HCT116 (cell line): ENCODE results near the gene KSR1. TPM values are rescaled to one million over a fixed set of nuclear protein-coding genes. Genes with fewer than 3 reads are reported as not detected.
"Not testable (repeated sequence)": the region's sequence is repeated elsewhere in the genome, so short reads cannot be mapped to it uniquely, and the experiment has no call there.

Source experiments
- ATAC-seq: fragments of 200-7000 bp; cut with Tn5 transposase; 2 replicates; pipeline ENCODE4 v1.9.1; 2020; ENCODE audit warnings: mild to moderate bottlenecking, moderate library complexity
- BruUV-seq: library from RNA; stranded (reverse); fragments of 400-500 nt; replicated peaks from 2 replicates; lab custom pipeline; 2021; lab: Mats Ljungman, UMichigan
- CTCF ChIA-PET: fragments of 300-600 bp; sonication (Branson Sonifier 250); formaldehyde crosslinking; loops from one replicate; lab custom pipeline; 2021; ENCODE audit warnings: antibody characterized with exemption; lab: Charles Lee
- POLR2A ChIA-PET: fragments of 300-600, 350-600 bp; sonication (Branson Sonifier 250); formaldehyde crosslinking; loops from one replicate; lab custom pipeline; 2021; ENCODE audit warnings: antibody characterized with exemption; lab: Charles Lee
- RAD21 ChIA-PET, 2 experiments: fragments of 300-600 bp; sonication (Branson Sonifier 250); formaldehyde crosslinking; loops; one replicate each; lab custom pipeline; 2023; ENCODE audit warnings: low total read pairs in 2 of 2; ENCODE audit not compliant: uncharacterized antibody in 2 of 2, unreplicated experiment in 2 of 2, low non-redundant PET in 1 of 2; lab: Charles Lee
- DNase-seq: peaks from one replicate; pipeline ENCODE4 v3.0.0-alpha.2; 2010; ENCODE audit warnings: low read depth, low spot score
- H2AFZ ChIP-seq: fragments of 200-600 bp; shearing (Covaris generic), sonication (generic); 2 replicates; pipeline ENCODE4 v1.6.1; 2017; ENCODE audit warnings: low read depth, mixed run types, mixed read lengths, antibody characterized with exemption, low read length; ENCODE audit not compliant: poor library complexity, severe bottlenecking
- H3K27ac ChIP-seq: 2 replicates; pipeline ENCODE4 v1.5.1; 2012; ENCODE audit warnings: low read depth, low read length
- H3K27me3 ChIP-seq: fragments of 200-600 bp; sonication (generic); 2 replicates; pipeline ENCODE4 v1.6.1; 2016; ENCODE audit warnings: mixed run types, low read length, mixed read lengths; ENCODE audit not compliant: insufficient read depth
- H3K36me3 ChIP-seq, 2 experiments: fragments of 200-500 bp in 1 of 2; fragments of 200-600 bp in 1 of 2; sonication (Bioruptor generic) in 1 of 2; sonication (generic) in 1 of 2; 2 replicates each; pipeline versions ENCODE4 v1.5.1 to v1.6.1; 2014 to 2016; ENCODE audit warnings: low read length in 2 of 2, inconsistent platforms in 1 of 2, mixed read lengths in 1 of 2, mixed run types in 1 of 2; ENCODE audit not compliant: insufficient read depth in 2 of 2, control insufficient read depth in 1 of 2
- H3K4me1 ChIP-seq, 2 experiments: fragments of 200-600 bp in 1 of 2; sonication (generic) in 1 of 2; 2 replicates each; pipeline versions ENCODE4 v1.5.1 to v1.6.1; 2012 to 2017; ENCODE audit warnings: low read length in 2 of 2, inconsistent platforms in 1 of 2, mild to moderate bottlenecking in 1 of 2, mixed read lengths in 1 of 2, mixed run types in 1 of 2, moderate library complexity in 1 of 2; ENCODE audit not compliant: insufficient read depth in 2 of 2, control insufficient read depth in 1 of 2
- H3K4me2 ChIP-seq: fragments of 200-600 bp; sonication (generic); 2 replicates; pipeline ENCODE4 v1.6.1; 2017; ENCODE audit warnings: mixed run types, low read length, mixed read lengths
- H3K4me3 ChIP-seq, 2 experiments: fragments of 200-600 bp in 1 of 2; sonication (generic) in 1 of 2; replicated peaks in 1 of 2; 2 replicates each; pipeline ENCODE4 v1.5.1; 2011 to 2016; ENCODE audit warnings: low read length in 2 of 2, control low read depth in 1 of 2, low read depth in 1 of 2, mild to moderate bottlenecking in 1 of 2, mixed read lengths in 1 of 2, mixed run types in 1 of 2
- H3K79me2 ChIP-seq: fragments of 200-600 bp; sonication (generic); 2 replicates; pipeline ENCODE4 v1.6.1; 2017; ENCODE audit warnings: mild to moderate bottlenecking, mixed run types, low read length, moderate library complexity, mixed read lengths; ENCODE audit not compliant: insufficient read depth
- H3K9ac ChIP-seq: fragments of 200-600 bp; sonication (generic); 2 replicates; pipeline ENCODE4 v1.6.1; 2016; ENCODE audit warnings: low read length, mixed read lengths
- H3K9me2 ChIP-seq: fragments of 200-600 bp; sonication (generic), shearing (Covaris generic); 2 replicates; pipeline ENCODE4 v1.6.1; 2017; ENCODE audit warnings: mixed run types, mild to moderate bottlenecking, moderate library complexity; ENCODE audit not compliant: insufficient read depth
- H3K9me3 ChIP-seq, 2 experiments: fragments of 200-500 bp in 1 of 2; fragments of 200-600 bp in 1 of 2; sonication (Bioruptor generic) in 1 of 2; sonication (generic) in 1 of 2; 2 replicates each; pipeline ENCODE4 v1.6.1; 2014 to 2017; ENCODE audit warnings: low read length in 2 of 2, mixed read lengths in 2 of 2, inconsistent platforms in 1 of 2, low read depth in 1 of 2, mild to moderate bottlenecking in 1 of 2, mixed run types in 1 of 2, moderate library complexity in 1 of 2; ENCODE audit not compliant: control insufficient read depth in 1 of 2, insufficient read depth in 1 of 2
- H4K20me1 ChIP-seq: fragments of 200-600 bp; sonication (generic), shearing (Covaris generic); 2 replicates; pipeline ENCODE4 v1.6.1; 2017; ENCODE audit warnings: mixed run types, mild to moderate bottlenecking, moderate library complexity; ENCODE audit not compliant: insufficient read depth
- EGR1 ChIP-seq: IDR thresholded peaks from 2 replicates; pipeline ENCODE4 v1.6.1; 2012; ENCODE audit warnings: low read depth
- TCF7L2 ChIP-seq: IDR thresholded peaks from 2 replicates; pipeline ENCODE4 v1.7.0; 2011; ENCODE audit warnings: borderline replicate concordance, inconsistent platforms; ENCODE audit not compliant: insufficient read depth, insufficient read length; ENCODE audit errors: extremely low read depth
- intact Hi-C: fragments of 100-400 bp; cut with micrococcal nuclease; formaldehyde crosslinking; loops from 2 replicates; pipeline ENCODE4 v1.10.0; 2022
- total RNA-seq: library from RNA; stranded (reverse); gene quantifications from one replicate; pipeline ENCODE4 v1.2.1, GENCODE V29; 2021; ENCODE audit not compliant: unreplicated experiment
- TF ChIP-seq, protein P1 (sequence below): IDR thresholded peaks from 2 replicates; pipeline ENCODE4 v1.6.1; 2012; ENCODE audit warnings: low read depth
- TF ChIP-seq, protein P2 (sequence below), 3 experiments: fragments of 200-600 bp in 1 of 3; sonication (generic) in 1 of 3; IDR thresholded peaks in 2 of 3; conservative IDR thresholded peaks in 1 of 3; 2 replicates each; pipeline ENCODE4 v1.5.1; 2012 to 2017; ENCODE audit warnings: low read depth in 2 of 3, low read length in 2 of 3, antibody characterized with exemption in 1 of 3, borderline replicate concordance in 1 of 3, control low read depth in 1 of 3, mild to moderate bottlenecking in 1 of 3, mixed read lengths in 1 of 3, mixed run types in 1 of 3, moderate library complexity in 1 of 3; ENCODE audit not compliant: insufficient read depth in 1 of 3

KSR1 gene
- total RNA-seq, 1 experiment from 2014 or later: 16.5 TPM

DNA sequence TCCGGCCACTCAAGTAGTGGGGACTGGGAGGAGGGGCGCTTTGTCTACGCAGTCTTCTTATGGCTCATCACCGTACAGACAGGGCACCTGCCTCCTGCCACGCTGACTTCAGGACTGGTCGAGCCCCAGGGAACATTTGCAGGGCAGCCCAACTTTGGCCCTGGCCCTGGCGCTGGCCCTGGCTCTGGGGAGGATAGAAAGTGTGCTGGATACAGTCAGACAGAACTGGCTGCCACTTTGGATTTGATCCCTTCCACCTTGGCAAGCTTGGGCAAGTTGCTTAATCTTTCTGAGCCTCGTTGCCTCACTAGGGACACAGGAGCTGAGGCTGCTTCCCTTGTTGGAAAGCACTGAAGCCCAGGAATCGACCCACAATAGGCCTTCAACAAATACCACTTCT, 188.3 kb downstream of the KSR1 start:
- DNase-seq (no peak), ATAC-seq (no peak)
- Histone ChIP-seq H2AFZ (no peak overlapping the region), H3K27ac (no peak overlapping the region), H3K27me3 (no peaks in the 10 kb centered on the region), H3K4me2 (no peak overlapping the region), H3K4me1 (0 out of 4 replicates have a peak, but pooled peaks cover 0 to 4% of the 10 kb centered on the region in 2 experiments), H3K4me3 (no peak overlapping the region), H3K9me3 (no peaks in the 10 kb centered on the region), H3K9me2 (no peaks in the 10 kb centered on the region), H3K9ac (no peak overlapping the region), H4K20me1 (no peaks in the 10 kb centered on the region), H3K36me3 (no peaks in the 10 kb centered on the region), H3K79me2 (no peaks in the 10 kb centered on the region)
- ChIA-PET RAD21 (no interaction called here), CTCF (interaction anchor here (1.1 kb wide), 1 partner anchor 34 kb away, joined by 4 read pairs; no protein-coding TSS in a partner anchor), POLR2A (no interaction called here)
- intact Hi-C loops: no loop called here
- TF ChIP-seq TCF7L2 (no peak), EGR1 (no peak)
- TF ChIP-seq, protein P1, sequence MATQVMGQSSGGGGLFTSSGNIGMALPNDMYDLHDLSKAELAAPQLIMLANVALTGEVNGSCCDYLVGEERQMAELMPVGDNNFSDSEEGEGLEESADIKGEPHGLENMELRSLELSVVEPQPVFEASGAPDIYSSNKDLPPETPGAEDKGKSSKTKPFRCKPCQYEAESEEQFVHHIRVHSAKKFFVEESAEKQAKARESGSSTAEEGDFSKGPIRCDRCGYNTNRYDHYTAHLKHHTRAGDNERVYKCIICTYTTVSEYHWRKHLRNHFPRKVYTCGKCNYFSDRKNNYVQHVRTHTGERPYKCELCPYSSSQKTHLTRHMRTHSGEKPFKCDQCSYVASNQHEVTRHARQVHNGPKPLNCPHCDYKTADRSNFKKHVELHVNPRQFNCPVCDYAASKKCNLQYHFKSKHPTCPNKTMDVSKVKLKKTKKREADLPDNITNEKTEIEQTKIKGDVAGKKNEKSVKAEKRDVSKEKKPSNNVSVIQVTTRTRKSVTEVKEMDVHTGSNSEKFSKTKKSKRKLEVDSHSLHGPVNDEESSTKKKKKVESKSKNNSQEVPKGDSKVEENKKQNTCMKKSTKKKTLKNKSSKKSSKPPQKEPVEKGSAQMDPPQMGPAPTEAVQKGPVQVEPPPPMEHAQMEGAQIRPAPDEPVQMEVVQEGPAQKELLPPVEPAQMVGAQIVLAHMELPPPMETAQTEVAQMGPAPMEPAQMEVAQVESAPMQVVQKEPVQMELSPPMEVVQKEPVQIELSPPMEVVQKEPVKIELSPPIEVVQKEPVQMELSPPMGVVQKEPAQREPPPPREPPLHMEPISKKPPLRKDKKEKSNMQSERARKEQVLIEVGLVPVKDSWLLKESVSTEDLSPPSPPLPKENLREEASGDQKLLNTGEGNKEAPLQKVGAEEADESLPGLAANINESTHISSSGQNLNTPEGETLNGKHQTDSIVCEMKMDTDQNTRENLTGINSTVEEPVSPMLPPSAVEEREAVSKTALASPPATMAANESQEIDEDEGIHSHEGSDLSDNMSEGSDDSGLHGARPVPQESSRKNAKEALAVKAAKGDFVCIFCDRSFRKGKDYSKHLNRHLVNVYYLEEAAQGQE: no peak
- no TSS peak for BruUV-seq

DNA sequence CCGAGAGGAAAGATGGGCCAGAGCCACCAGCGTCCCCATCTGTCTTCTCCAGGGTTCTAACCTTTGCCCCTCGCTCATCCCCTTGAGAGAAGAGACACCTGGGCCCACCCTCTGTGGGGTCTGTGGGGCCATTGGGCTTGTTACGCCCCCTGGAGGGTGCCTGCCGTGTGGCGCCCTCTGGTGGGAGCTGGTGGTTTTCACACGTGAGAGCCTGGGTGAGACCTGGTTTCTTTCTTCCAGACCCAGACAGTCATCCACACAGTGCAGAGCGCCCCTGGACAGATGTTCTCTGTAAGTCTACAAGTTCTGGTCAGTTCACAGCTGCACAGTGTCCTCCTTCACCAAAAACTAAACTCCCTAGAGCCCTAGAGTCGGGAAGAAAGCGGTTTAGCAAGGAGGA, 189.4 kb downstream of the KSR1 start:
- H3K27ac ChIP-seq, POLR2A ChIA-PET, H3K27me3 ChIP-seq, H2AFZ ChIP-seq, H3K36me3 ChIP-seq, H3K79me2 ChIP-seq, H3K9me3 ChIP-seq, CTCF ChIA-PET, H3K4me1 ChIP-seq, RAD21 ChIA-PET, intact Hi-C loops, H3K4me2 ChIP-seq, BruUV-seq, H3K9ac ChIP-seq, H3K9me2 ChIP-seq, H3K4me3 ChIP-seq, DNase-seq, H4K20me1 ChIP-seq: not testable (repeated sequence)
- ATAC-seq: peak; percentile 89
- TF ChIP-seq, protein P2, sequence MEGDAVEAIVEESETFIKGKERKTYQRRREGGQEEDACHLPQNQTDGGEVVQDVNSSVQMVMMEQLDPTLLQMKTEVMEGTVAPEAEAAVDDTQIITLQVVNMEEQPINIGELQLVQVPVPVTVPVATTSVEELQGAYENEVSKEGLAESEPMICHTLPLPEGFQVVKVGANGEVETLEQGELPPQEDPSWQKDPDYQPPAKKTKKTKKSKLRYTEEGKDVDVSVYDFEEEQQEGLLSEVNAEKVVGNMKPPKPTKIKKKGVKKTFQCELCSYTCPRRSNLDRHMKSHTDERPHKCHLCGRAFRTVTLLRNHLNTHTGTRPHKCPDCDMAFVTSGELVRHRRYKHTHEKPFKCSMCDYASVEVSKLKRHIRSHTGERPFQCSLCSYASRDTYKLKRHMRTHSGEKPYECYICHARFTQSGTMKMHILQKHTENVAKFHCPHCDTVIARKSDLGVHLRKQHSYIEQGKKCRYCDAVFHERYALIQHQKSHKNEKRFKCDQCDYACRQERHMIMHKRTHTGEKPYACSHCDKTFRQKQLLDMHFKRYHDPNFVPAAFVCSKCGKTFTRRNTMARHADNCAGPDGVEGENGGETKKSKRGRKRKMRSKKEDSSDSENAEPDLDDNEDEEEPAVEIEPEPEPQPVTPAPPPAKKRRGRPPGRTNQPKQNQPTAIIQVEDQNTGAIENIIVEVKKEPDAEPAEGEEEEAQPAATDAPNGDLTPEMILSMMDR (IDR thresholded peaks at IDR 0.05 in 2 of 3, conservative IDR thresholded peaks at IDR 0.05 in 1 of 3; ENCODE audit: borderline replicate concordance in 1 of 3, insufficient read depth in 1 of 3, low read depth in 2 of 3, low read length in 2 of 3): peak in 2 of 3 experiments; percentile 14 to 30; a peak in 3 of 6 replicates
